CD14-positive monocyte (primary cell): Measurements from ENCODE around the gene ASB16. TPM values are rescaled to one million over a fixed set of nuclear protein-coding genes. Genes with fewer than 3 reads are reported as not detected.

ENCODE experiments used
- DNase-seq, 3 donors: peaks; one replicate each; pipeline ENCODE4 v3.0.0-alpha.2; 2011 to 2022
- H2AFZ ChIP-seq: 2 replicates; pipeline ENCODE4 v1.6.0; 2012; ENCODE audit warnings: mild to moderate bottlenecking, low read depth, low read length, inconsistent platforms; ENCODE audit not compliant: insufficient read depth, poor library complexity, severe bottlenecking
- H3K27ac ChIP-seq, 2 donors: 1 replicate in 1 of 2; 2 replicates in 1 of 2; pipeline ENCODE4 v1.5.1; 2012 to 2013; ENCODE audit warnings: low read length in 2 of 2, control low read depth in 1 of 2, inconsistent platforms in 1 of 2, low read depth in 1 of 2, mild to moderate bottlenecking in 1 of 2
- H3K27me3 ChIP-seq, 2 donors: one replicate each; pipeline versions ENCODE4 v1.6.0 to v1.6.1; 2011 to 2013; ENCODE audit warnings: low read length in 2 of 2; ENCODE audit not compliant: control insufficient read depth in 2 of 2, insufficient read depth in 2 of 2
- H3K36me3 ChIP-seq, 2 donors: replicated peaks in 1 of 2; 1 replicate in 1 of 2; 2 replicates in 1 of 2; pipeline versions ENCODE4 v1.5.1 to v1.6.1; 2012 to 2013; ENCODE audit warnings: low read length in 2 of 2, control low read depth in 1 of 2, inconsistent platforms in 1 of 2, mild to moderate bottlenecking in 1 of 2; ENCODE audit not compliant: insufficient read depth in 2 of 2, control insufficient read depth in 1 of 2
- H3K4me1 ChIP-seq, 2 donors: 1 replicate in 1 of 2; 2 replicates in 1 of 2; pipeline versions ENCODE4 v1.5.1 to v1.6.1; 2012 to 2013; ENCODE audit warnings: low read length in 2 of 2, control low read depth in 1 of 2, inconsistent platforms in 1 of 2, mild to moderate bottlenecking in 1 of 2, moderate library complexity in 1 of 2; ENCODE audit not compliant: insufficient read depth in 2 of 2, control insufficient read depth in 1 of 2
- H3K4me2 ChIP-seq: replicated peaks from 2 replicates; pipeline ENCODE3; 2012; ENCODE audit warnings: low read length, moderate library complexity, mild to moderate bottlenecking; ENCODE audit not compliant: poor library complexity, severe bottlenecking; ENCODE audit errors: extremely low read depth
- H3K4me3 ChIP-seq, 3 experiments: fragments of 200-600 bp in 1 of 3; sonication (generic) in 1 of 3; replicated peaks in 1 of 3; 1 replicate in 2 of 3; 2 replicates in 1 of 3; pipeline ENCODE4 v1.5.1; 2011 to 2013; ENCODE audit warnings: low read length in 3 of 3, mild to moderate bottlenecking in 3 of 3, control low read depth in 2 of 3, low read depth in 2 of 3, inconsistent platforms in 1 of 3, moderate library complexity in 1 of 3
- H3K79me2 ChIP-seq: 2 replicates; pipeline ENCODE4 v1.6.0; 2012; ENCODE audit warnings: mild to moderate bottlenecking, control low read depth, inconsistent platforms, low read length, moderate library complexity; ENCODE audit not compliant: insufficient read depth
- H3K9ac ChIP-seq: 2 replicates; pipeline ENCODE4 v1.6.0; 2017; ENCODE audit warnings: low read length, mild to moderate bottlenecking; ENCODE audit not compliant: insufficient read depth, poor library complexity, severe bottlenecking
- H3K9me3 ChIP-seq, 2 donors: replicated peaks in 1 of 2; 1 replicate in 1 of 2; 2 replicates in 1 of 2; pipeline versions ENCODE4 v1.5.1 to v1.6.1; 2012 to 2013; ENCODE audit warnings: low read length in 2 of 2, control low read depth in 1 of 2; ENCODE audit not compliant: control insufficient read depth in 1 of 2, insufficient read depth in 1 of 2
- H4K20me1 ChIP-seq: 2 replicates; pipeline ENCODE4 v1.6.0; 2012; ENCODE audit warnings: mild to moderate bottlenecking, low read length, control low read depth, moderate library complexity; ENCODE audit not compliant: insufficient read depth
- H3K27ac Mint-ChIP-seq, 7 donors: one replicate each; pipeline ENCODE4 v1.8.0; 2020; ENCODE audit warnings: mild to moderate bottlenecking in 7 of 7, mixed read lengths in 7 of 7, moderate library complexity in 6 of 7, inconsistent platforms in 2 of 7
- H3K27me3 Mint-ChIP-seq, 3 donors: one replicate each; pipeline ENCODE4 v1.8.0; 2021 to 2022; ENCODE audit warnings: low read depth in 3 of 3, mild to moderate bottlenecking in 3 of 3, mixed read lengths in 3 of 3, moderate library complexity in 3 of 3, inconsistent platforms in 1 of 3
- H3K36me3 Mint-ChIP-seq, 2 donors: one replicate each; pipeline ENCODE4 v1.8.0; 2020; ENCODE audit warnings: mixed read lengths in 2 of 2, inconsistent platforms in 1 of 2, mild to moderate bottlenecking in 1 of 2
- H3K4me1 Mint-ChIP-seq: one replicate; pipeline ENCODE4 v1.8.0; 2020; ENCODE audit warnings: mild to moderate bottlenecking, mixed read lengths
- H3K4me3 Mint-ChIP-seq, 2 donors: one replicate each; pipeline ENCODE4 v1.8.0; 2020; ENCODE audit warnings: mild to moderate bottlenecking in 2 of 2, mixed read lengths in 2 of 2, moderate library complexity in 1 of 2
- H3K9me3 Mint-ChIP-seq, 7 donors: one replicate each; pipeline ENCODE4 v1.8.0; 2020 to 2022; ENCODE audit warnings: mixed read lengths in 7 of 7, mild to moderate bottlenecking in 6 of 7, moderate library complexity in 6 of 7, inconsistent platforms in 2 of 7
- WGBS: methylation state at CpG from one replicate; pipeline ENCODE4 v1.1.5; 2013; ENCODE audit warnings: missing lambda C conversion rate; ENCODE audit not compliant: insufficient coverage; 5-methylcytosine and 5-hydroxymethylcytosine counted together
- intact Hi-C, 2 donors: fragments of 100-400 bp; cut with micrococcal nuclease; formaldehyde crosslinking; loops; one replicate each; pipeline versions ENCODE4 v1.15.0 to v1.15.1; 2023
- polyA plus RNA-seq, 3 donors: library from polyadenylated mRNA; depleted of rRNA in 1 of 3; unstranded in 2 of 3; stranded (reverse) in 1 of 3; fragments of 300-500 nt in 2 of 3; fragments of >200 nt in 1 of 3; fragmentation: Illumina TruSeq in 2 of 3; gene quantifications; 1 replicate in 2 of 3; 2 replicates in 1 of 3; pipeline ENCODE4 v1.2.3, GENCODE V29; 2012 to 2021
- TF ChIP-seq, protein P1 (sequence below): fragments of 200-600 bp; IDR thresholded peaks from one replicate; pipeline ENCODE4 v1.8.0; 2022; ENCODE audit warnings: antibody characterized with exemption, mild to moderate bottlenecking

The ASB16 gene
- polyA plus RNA-seq, 3 donors: not detected

DNA sequence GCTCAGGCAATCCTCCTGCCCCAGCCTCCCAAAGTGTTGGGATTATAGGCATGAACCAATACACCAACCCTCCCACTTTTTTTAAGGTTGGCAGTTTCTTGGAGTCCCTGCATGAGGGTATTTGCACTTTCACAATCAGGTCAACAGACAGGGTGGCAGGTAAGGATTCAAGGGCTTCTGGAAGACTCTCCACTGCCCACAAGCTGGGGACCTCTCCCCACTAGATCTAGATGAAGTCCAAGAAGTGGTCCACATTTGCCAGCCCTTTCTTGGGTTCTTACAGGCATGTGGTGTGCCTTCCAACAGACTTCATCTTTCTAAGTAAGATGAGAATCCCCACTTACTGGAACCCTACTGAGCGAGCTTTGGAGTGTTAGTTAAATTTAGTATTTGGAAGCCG lies 3.9 kb downstream of the ASB16 start:
- TF ChIP-seq, protein P1, sequence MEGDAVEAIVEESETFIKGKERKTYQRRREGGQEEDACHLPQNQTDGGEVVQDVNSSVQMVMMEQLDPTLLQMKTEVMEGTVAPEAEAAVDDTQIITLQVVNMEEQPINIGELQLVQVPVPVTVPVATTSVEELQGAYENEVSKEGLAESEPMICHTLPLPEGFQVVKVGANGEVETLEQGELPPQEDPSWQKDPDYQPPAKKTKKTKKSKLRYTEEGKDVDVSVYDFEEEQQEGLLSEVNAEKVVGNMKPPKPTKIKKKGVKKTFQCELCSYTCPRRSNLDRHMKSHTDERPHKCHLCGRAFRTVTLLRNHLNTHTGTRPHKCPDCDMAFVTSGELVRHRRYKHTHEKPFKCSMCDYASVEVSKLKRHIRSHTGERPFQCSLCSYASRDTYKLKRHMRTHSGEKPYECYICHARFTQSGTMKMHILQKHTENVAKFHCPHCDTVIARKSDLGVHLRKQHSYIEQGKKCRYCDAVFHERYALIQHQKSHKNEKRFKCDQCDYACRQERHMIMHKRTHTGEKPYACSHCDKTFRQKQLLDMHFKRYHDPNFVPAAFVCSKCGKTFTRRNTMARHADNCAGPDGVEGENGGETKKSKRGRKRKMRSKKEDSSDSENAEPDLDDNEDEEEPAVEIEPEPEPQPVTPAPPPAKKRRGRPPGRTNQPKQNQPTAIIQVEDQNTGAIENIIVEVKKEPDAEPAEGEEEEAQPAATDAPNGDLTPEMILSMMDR: no peak
- H3K9ac ChIP-seq: no peak overlapping the region
- no CpG with 5 or more reads among the region's 2 CpGs for WGBS
- peaks cover 18 to 43% of the 10 kb centered on the region in 2 donors for H3K36me3 Mint-ChIP-seq
- no peak overlapping the region for H3K4me3 ChIP-seq
- intact Hi-C loops: no loop called here
- no peak overlapping the region for H3K4me3 Mint-ChIP-seq
- H3K79me2 ChIP-seq: no peaks in the 10 kb centered on the region
- no peaks in the 10 kb centered on the region for H3K9me3 ChIP-seq
- no peaks in the 10 kb centered on the region for H3K4me1 Mint-ChIP-seq
- peaks cover 0 to 6% of the 10 kb centered on the region in 2 donors for H3K27me3 ChIP-seq
- no peaks in the 10 kb centered on the region for H4K20me1 ChIP-seq
- DNase-seq: no peak
- peaks cover 0 to 2% (median 0%) of the 10 kb centered on the region in 7 donors for H3K9me3 Mint-ChIP-seq
- no peak overlapping the region for H3K27ac Mint-ChIP-seq
- peaks cover 31 to 32% of the 10 kb centered on the region in 2 donors for H3K36me3 ChIP-seq
- H3K27me3 Mint-ChIP-seq: peaks cover 0 to 3% (median 0%) of the 10 kb centered on the region in 3 donors
- H3K27ac ChIP-seq: no peak overlapping the region
- H3K4me2 ChIP-seq: no peak overlapping the region
- H3K4me1 ChIP-seq: no peaks in the 10 kb centered on the region
- no peak overlapping the region for H2AFZ ChIP-seq

DNA sequence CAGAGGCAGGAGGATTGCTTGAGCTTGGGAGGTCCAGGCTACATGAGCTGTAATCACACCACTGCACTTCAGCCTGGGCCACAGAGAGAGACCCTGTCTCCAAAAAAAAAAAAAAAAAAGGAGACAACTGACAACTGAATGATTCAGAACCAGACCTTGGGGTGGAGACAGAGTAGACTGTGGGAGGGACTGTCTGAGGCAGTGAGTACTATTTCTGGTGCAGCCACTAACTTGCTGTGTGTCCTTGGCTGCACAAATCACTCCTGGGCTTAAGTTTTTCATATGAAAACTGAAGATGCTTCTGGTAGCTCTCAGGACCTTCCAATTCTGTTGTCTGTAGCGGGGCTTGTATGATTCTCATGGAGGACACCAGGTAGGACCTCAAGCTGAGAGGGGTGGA lies 5.8 kb downstream of the ASB16 start:
- DNase-seq: no peak
- Histone ChIP-seq H3K4me2 (no peak overlapping the region), H3K4me1 (no peaks in the 10 kb centered on the region), H3K27ac (no peak overlapping the region), H2AFZ (no peak overlapping the region), H4K20me1 (no peaks in the 10 kb centered on the region), H3K36me3 (peaks cover 31 to 32% of the 10 kb centered on the region in 2 donors), H3K79me2 (no peaks in the 10 kb centered on the region), H3K4me3 (no peak overlapping the region), H3K27me3 (no peaks in the 10 kb centered on the region), H3K9ac (no peak overlapping the region), H3K9me3 (no peaks in the 10 kb centered on the region)
- Mint-ChIP-seq H3K27ac (peak overlapping the region in 4 of 7 donors; percentile 35 to 69 (median 68)), H3K4me3 (no peak overlapping the region), H3K4me1 (no peaks in the 10 kb centered on the region), H3K27me3 (no peaks in the 10 kb centered on the region), H3K9me3 (peaks cover 0 to 2% (median 0%) of the 10 kb centered on the region in 7 donors), H3K36me3 (peaks cover 19 to 44% of the 10 kb centered on the region in 2 donors)
- WGBS: 100% methylated on average over 1 of the region's 1 CpG
- intact Hi-C loops: no loop called here
- TF ChIP-seq, protein P1: no peak
